HEK293 (cell line): ENCODE data around the gene SYNC.
A peak's percentile ranks its signal among the peaks of the same experiment; 100 is the strongest.

Source experiments
- CTCF ChIA-PET: fragments of 350-600 bp; formaldehyde crosslinking; extraction: SDS; loops from one replicate; lab custom pipeline; 2021; ENCODE audit warnings: antibody characterized with exemption; lab: Yijun Ruan, JAX
- POLR2A ChIA-PET: fragments of 300-600 bp; formaldehyde crosslinking; extraction: SDS; loops from one replicate; lab custom pipeline; 2020; ENCODE audit warnings: antibody characterized with exemption, inconsistent platforms; lab: Yijun Ruan, JAX
- H3K27ac ChIP-seq: fragments of 200-500 bp; sonication (Bioruptor generic); 2 replicates; pipeline ENCODE4 v1.5.1; 2014; ENCODE audit warnings: low read depth, low read length, control low read depth, inconsistent platforms; ENCODE audit errors: extremely low read depth
- H3K36me3 ChIP-seq, 2 experiments: fragments of 200-500 bp in 1 of 2; sonication (Bioruptor generic) in 1 of 2; 1 replicate in 1 of 2; 2 replicates in 1 of 2; pipeline ENCODE4 v1.5.1; 2014 to 2017; ENCODE audit warnings: inconsistent platforms in 2 of 2, low read length in 2 of 2; ENCODE audit not compliant: control insufficient read depth in 2 of 2, insufficient read depth in 1 of 2
- H3K4me1 ChIP-seq: fragments of 200-500 bp; sonication (Bioruptor generic); 2 replicates; pipeline ENCODE4 v1.5.1; 2014; ENCODE audit warnings: mild to moderate bottlenecking, low read length, inconsistent platforms; ENCODE audit not compliant: control insufficient read depth, insufficient read depth
- H3K4me3 ChIP-seq: 2 replicates; pipeline ENCODE4 v1.5.1; 2011; ENCODE audit warnings: low read depth, mild to moderate bottlenecking, control low read depth, low read length, moderate library complexity
- H3K9me3 ChIP-seq: fragments of 200-500 bp; sonication (Bioruptor generic); 2 replicates; pipeline ENCODE4 v1.5.1; 2014; ENCODE audit warnings: low read depth, low read length, inconsistent platforms; ENCODE audit not compliant: control insufficient read depth, insufficient read depth
- EGR2 ChIP-seq: fragments of 450-650 bp; formaldehyde crosslinking; IDR thresholded peaks from 2 replicates; pipeline ENCODE4 v1.5.1; 2016; ENCODE audit warnings: low read depth, missing biosample characterization, missing genetic modification characterization
- GLIS2 ChIP-seq: fragments of 450-650 bp; formaldehyde crosslinking; IDR thresholded peaks from 2 replicates; pipeline ENCODE4 v1.5.1; 2016; ENCODE audit warnings: missing biosample characterization, missing genetic modification characterization
- KLF1 ChIP-seq: fragments of 450-650 bp; formaldehyde crosslinking; IDR thresholded peaks from 2 replicates; pipeline ENCODE4 v1.5.1; 2016; ENCODE audit warnings: missing biosample characterization, missing genetic modification characterization
- PRDM1 ChIP-seq: fragments of 450-650 bp; formaldehyde crosslinking; IDR thresholded peaks from 2 replicates; pipeline ENCODE4; 2016; ENCODE audit warnings: missing biosample characterization, missing genetic modification characterization
- SCRT1 ChIP-seq: fragments of 450-650 bp; formaldehyde crosslinking; IDR thresholded peaks from 2 replicates; pipeline ENCODE4 v1.5.1; 2016; ENCODE audit warnings: missing biosample characterization, missing genetic modification characterization, borderline replicate concordance
- SP2 ChIP-seq: fragments of 450-650 bp; formaldehyde crosslinking; IDR thresholded peaks from 2 replicates; pipeline ENCODE4 v1.5.1; 2016; ENCODE audit warnings: missing biosample characterization, missing genetic modification characterization
- ZBTB44 ChIP-seq: fragments of 450-650 bp; IDR thresholded peaks from 2 replicates; pipeline ENCODE4 v1.5.1; 2018; ENCODE audit warnings: missing biosample characterization, mild to moderate bottlenecking, missing genetic modification characterization
- ZEB2 ChIP-seq: fragments of 450-650 bp; formaldehyde crosslinking; IDR thresholded peaks from 2 replicates; pipeline ENCODE4 v1.5.1; 2016; ENCODE audit warnings: missing biosample characterization, missing genetic modification characterization
- ZFHX2 ChIP-seq: fragments of 450-650 bp; formaldehyde crosslinking; conservative IDR thresholded peaks from 2 replicates; pipeline ENCODE4 v1.5.1; 2016; ENCODE audit warnings: missing biosample characterization, missing genetic modification characterization
- ZFP41 ChIP-seq: fragments of 450-650 bp; formaldehyde crosslinking; IDR thresholded peaks from 2 replicates; pipeline ENCODE4 v1.5.1; 2016; ENCODE audit warnings: missing biosample characterization, missing genetic modification characterization, borderline replicate concordance
- ZNF112 ChIP-seq: fragments of 450-650 bp; formaldehyde crosslinking; IDR thresholded peaks from 2 replicates; pipeline ENCODE4 v1.5.0; 2017; ENCODE audit warnings: missing biosample characterization, missing genetic modification characterization
- ZNF132 ChIP-seq: fragments of 450-650 bp; formaldehyde crosslinking; IDR thresholded peaks from 2 replicates; pipeline ENCODE4 v1.5.1; 2017; ENCODE audit warnings: missing biosample characterization, missing genetic modification characterization, borderline replicate concordance
- ZNF140 ChIP-seq: fragments of 450-650 bp; formaldehyde crosslinking; IDR thresholded peaks from 2 replicates; pipeline ENCODE4 v1.5.1; 2016; ENCODE audit warnings: missing biosample characterization, missing genetic modification characterization
- ZNF19 ChIP-seq: fragments of 450-650 bp; formaldehyde crosslinking; IDR thresholded peaks from 2 replicates; pipeline ENCODE4; 2016; ENCODE audit warnings: missing biosample characterization, missing genetic modification characterization, low read depth
- ZNF2 ChIP-seq: fragments of 450-650 bp; formaldehyde crosslinking; IDR thresholded peaks from 2 replicates; pipeline ENCODE4 v1.5.1; 2016; ENCODE audit warnings: missing biosample characterization, missing genetic modification characterization
- ZNF202 ChIP-seq: fragments of 450-650 bp; formaldehyde crosslinking; IDR thresholded peaks from 2 replicates; pipeline ENCODE4 v1.5.1; 2016; ENCODE audit warnings: missing biosample characterization, missing genetic modification characterization, borderline replicate concordance
- ZNF223 ChIP-seq: fragments of 450-650 bp; formaldehyde crosslinking; IDR thresholded peaks from 2 replicates; pipeline ENCODE4 v1.5.1; 2016; ENCODE audit warnings: missing biosample characterization, missing genetic modification characterization
- ZNF248 ChIP-seq: fragments of 450-650 bp; formaldehyde crosslinking; IDR thresholded peaks from 2 replicates; pipeline ENCODE4 v1.5.1; 2017; ENCODE audit warnings: missing biosample characterization, missing genetic modification characterization
- ZNF341 ChIP-seq: fragments of 450-650 bp; formaldehyde crosslinking; IDR thresholded peaks from 2 replicates; pipeline ENCODE4; 2016; ENCODE audit warnings: low read depth, missing biosample characterization, missing genetic modification characterization
- ZNF366 ChIP-seq: fragments of 450-650 bp; formaldehyde crosslinking; conservative IDR thresholded peaks from 2 replicates; pipeline ENCODE4 v1.5.1; 2016; ENCODE audit warnings: missing biosample characterization, missing genetic modification characterization
- ZNF530 ChIP-seq: fragments of 450-650 bp; formaldehyde crosslinking; IDR thresholded peaks from 2 replicates; pipeline ENCODE4 v1.5.1; 2016; ENCODE audit warnings: low read depth, missing biosample characterization, missing genetic modification characterization
- ZNF544 ChIP-seq: fragments of 450-650 bp; formaldehyde crosslinking; IDR thresholded peaks from 2 replicates; pipeline ENCODE4 v1.5.0; 2017; ENCODE audit warnings: missing biosample characterization, missing genetic modification characterization
- ZNF596 ChIP-seq: fragments of 450-650 bp; IDR thresholded peaks from 2 replicates; pipeline ENCODE4 v1.5.0; 2018; ENCODE audit warnings: missing biosample characterization, mild to moderate bottlenecking, missing genetic modification characterization, moderate library complexity
- ZNF621 ChIP-seq: fragments of 450-650 bp; formaldehyde crosslinking; IDR thresholded peaks from 2 replicates; pipeline ENCODE4 v1.5.1; 2017; ENCODE audit warnings: missing biosample characterization, missing genetic modification characterization
- ZNF658 ChIP-seq: fragments of 450-650 bp; formaldehyde crosslinking; IDR thresholded peaks from 2 replicates; pipeline ENCODE4; 2016; ENCODE audit warnings: missing biosample characterization, missing genetic modification characterization
- ZNF704 ChIP-seq: fragments of 450-650 bp; formaldehyde crosslinking; IDR thresholded peaks from 2 replicates; pipeline ENCODE4 v1.5.1; 2016; ENCODE audit warnings: missing biosample characterization, missing genetic modification characterization
- ZNF707 ChIP-seq: fragments of 450-650 bp; formaldehyde crosslinking; IDR thresholded peaks from 2 replicates; pipeline ENCODE4 v1.5.1; 2016; ENCODE audit warnings: missing biosample characterization, missing genetic modification characterization
- TF ChIP-seq, protein P1 (sequence below): fragments of 450-650 bp; formaldehyde crosslinking; IDR thresholded peaks from 2 replicates; pipeline ENCODE4 v1.5.1; 2016; ENCODE audit warnings: missing biosample characterization, missing genetic modification characterization
- TF ChIP-seq, protein P2 (sequence below): fragments of 450-650 bp; formaldehyde crosslinking; optimal IDR thresholded peaks from 2 replicates; pipeline ENCODE3; 2016; ENCODE audit warnings: missing biosample characterization, mild to moderate bottlenecking, missing genetic modification characterization

The SYNC gene

GRCh38 chr1:32727876-32728275, 25.3 kb upstream of the SYNC start (continued):
- no peak for TF ChIP-seq ZNF530
- TF ChIP-seq PRDM1 (tag by site-specific recombination), result no peak
- TF ChIP-seq ZNF341 (tag by site-specific recombination), result no peak

DNA sequence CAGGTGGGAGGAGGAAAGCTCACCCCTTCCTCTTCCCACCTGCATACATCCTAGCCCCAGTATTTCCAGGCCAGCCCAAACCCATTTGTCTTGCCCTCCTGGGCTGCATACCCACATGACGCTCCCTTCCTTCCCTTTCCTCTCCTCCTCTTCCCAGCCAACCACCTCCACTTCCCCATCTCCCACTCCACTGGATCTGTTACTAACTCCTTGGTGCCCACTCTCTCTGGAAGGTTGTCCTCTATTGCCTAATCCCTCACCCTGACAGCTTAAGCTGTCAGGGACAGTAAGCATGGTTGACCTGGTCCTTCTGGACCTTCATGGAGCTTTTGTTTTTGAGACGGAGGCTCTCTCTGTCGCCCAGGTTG, 23.0 kb upstream of the SYNC start:
- TF ChIP-seq EGR2, result peak; percentile 91
- no peak for TF ChIP-seq ZNF704 (tag by site-specific recombination)
- peak; percentile 78 for TF ChIP-seq ZFHX2
- TF ChIP-seq ZNF19, result no peak
- no peak for TF ChIP-seq ZNF621
- TF ChIP-seq ZNF366 (tag by site-specific recombination), result 0 out of 2 replicates have a peak, but pooled peaks have one; percentile 22
- no peak for TF ChIP-seq SCRT1 (tag by site-specific recombination)
- TF ChIP-seq ZNF707 (tag by site-specific recombination), result no peak
- TF ChIP-seq, protein P1, sequence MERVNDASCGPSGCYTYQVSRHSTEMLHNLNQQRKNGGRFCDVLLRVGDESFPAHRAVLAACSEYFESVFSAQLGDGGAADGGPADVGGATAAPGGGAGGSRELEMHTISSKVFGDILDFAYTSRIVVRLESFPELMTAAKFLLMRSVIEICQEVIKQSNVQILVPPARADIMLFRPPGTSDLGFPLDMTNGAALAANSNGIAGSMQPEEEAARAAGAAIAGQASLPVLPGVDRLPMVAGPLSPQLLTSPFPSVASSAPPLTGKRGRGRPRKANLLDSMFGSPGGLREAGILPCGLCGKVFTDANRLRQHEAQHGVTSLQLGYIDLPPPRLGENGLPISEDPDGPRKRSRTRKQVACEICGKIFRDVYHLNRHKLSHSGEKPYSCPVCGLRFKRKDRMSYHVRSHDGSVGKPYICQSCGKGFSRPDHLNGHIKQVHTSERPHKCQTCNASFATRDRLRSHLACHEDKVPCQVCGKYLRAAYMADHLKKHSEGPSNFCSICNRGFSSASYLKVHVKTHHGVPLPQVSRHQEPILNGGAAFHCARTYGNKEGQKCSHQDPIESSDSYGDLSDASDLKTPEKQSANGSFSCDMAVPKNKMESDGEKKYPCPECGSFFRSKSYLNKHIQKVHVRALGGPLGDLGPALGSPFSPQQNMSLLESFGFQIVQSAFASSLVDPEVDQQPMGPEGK (tag by site-specific recombination), result no peak
- TF ChIP-seq ZBTB44 (tag by site-specific recombination), result no peak
- no peak for TF ChIP-seq ZNF112 (tag by site-specific recombination)
- TF ChIP-seq ZNF132, result no peak
- TF ChIP-seq, all 188 proteins: peak for 3
- no peak overlapping the region for H3K27ac ChIP-seq
- no peaks in the 10 kb centered on the region for H3K36me3 ChIP-seq
- CTCF ChIA-PET, result interaction anchor here (0.5 to 1.5 kb wide), 2 partner anchors 13 to 150 kb away, joined by 3 to 4 read pairs; no protein-coding TSS in a partner anchor
- H3K4me1 ChIP-seq, result no peaks in the 10 kb centered on the region
- H3K4me3 ChIP-seq, result no peak overlapping the region
- POLR2A ChIA-PET, result interaction anchor here (0.6 kb wide), 1 partner anchor 13 kb away, joined by 4 read pairs; no protein-coding TSS in a partner anchor
- H3K9me3 ChIP-seq, result no peaks in the 10 kb centered on the region

- Histone ChIP-seq H3K36me3 (no peaks in the 10 kb centered on the region), H3K9me3 (no peaks in the 10 kb centered on the region), H3K4me3 (no peak overlapping the region), H3K27ac (no peak overlapping the region), H3K4me1 (no peaks in the 10 kb centered on the region)
- ChIA-PET CTCF (interaction anchor here (0.5 to 1.5 kb wide), 2 partner anchors 12 to 151 kb away, joined by 3 to 4 read pairs; no protein-coding TSS in a partner anchor), POLR2A (interaction anchor here (0.6 kb wide), 1 partner anchor 13 kb away, joined by 4 read pairs; no protein-coding TSS in a partner anchor)
- TF ChIP-seq SP2 (tag by site-specific recombination) (peak; percentile 38; the same call in 1 of the 2 replicates), ZFP41 (tag by site-specific recombination) (no peak), ZNF544 (tag by site-specific recombination) (no peak), GLIS2 (tag by site-specific recombination) (peak; percentile 77), ZNF658 (tag by site-specific recombination) (no peak), ZEB2 (tag by site-specific recombination) (no peak), ZNF140 (tag by site-specific recombination) (no peak), ZNF223 (tag by site-specific recombination) (no peak), ZNF341 (tag by site-specific recombination) (no peak), ZNF596 (tag by site-specific recombination) (no peak), KLF1 (tag by site-specific recombination) (peak; percentile 49), ZNF202 (no peak), ZNF248 (tag by site-specific recombination) (0 out of 2 replicates have a peak, but pooled peaks have one; percentile 33), ZNF2 (no peak)
- TF ChIP-seq, protein P2, sequence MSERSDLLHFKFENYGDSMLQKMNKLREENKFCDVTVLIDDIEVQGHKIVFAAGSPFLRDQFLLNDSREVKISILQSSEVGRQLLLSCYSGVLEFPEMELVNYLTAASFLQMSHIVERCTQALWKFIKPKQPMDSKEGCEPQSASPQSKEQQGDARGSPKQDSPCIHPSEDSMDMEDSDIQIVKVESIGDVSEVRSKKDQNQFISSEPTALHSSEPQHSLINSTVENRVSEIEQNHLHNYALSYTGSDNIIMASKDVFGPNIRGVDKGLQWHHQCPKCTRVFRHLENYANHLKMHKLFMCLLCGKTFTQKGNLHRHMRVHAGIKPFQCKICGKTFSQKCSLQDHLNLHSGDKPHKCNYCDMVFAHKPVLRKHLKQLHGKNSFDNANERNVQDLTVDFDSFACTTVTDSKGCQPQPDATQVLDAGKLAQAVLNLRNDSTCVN (tag by site-specific recombination), result no peak
These were observed 22.4 kb upstream of the SYNC start for GRCh38 chr1:32724678-32725614.
